CMK (cell line): ENCODE results near the gene CD72.
"Not testable (repeated sequence)": the region's sequence is repeated elsewhere in the genome, so short reads cannot be mapped to it uniquely, and the experiment has no call there.

Experiments used
- DNase-seq: peaks from one replicate; pipeline ENCODE4 v3.0.0-alpha.2; 2010; ENCODE audit warnings: low read depth

Gene CD72

DNA sequence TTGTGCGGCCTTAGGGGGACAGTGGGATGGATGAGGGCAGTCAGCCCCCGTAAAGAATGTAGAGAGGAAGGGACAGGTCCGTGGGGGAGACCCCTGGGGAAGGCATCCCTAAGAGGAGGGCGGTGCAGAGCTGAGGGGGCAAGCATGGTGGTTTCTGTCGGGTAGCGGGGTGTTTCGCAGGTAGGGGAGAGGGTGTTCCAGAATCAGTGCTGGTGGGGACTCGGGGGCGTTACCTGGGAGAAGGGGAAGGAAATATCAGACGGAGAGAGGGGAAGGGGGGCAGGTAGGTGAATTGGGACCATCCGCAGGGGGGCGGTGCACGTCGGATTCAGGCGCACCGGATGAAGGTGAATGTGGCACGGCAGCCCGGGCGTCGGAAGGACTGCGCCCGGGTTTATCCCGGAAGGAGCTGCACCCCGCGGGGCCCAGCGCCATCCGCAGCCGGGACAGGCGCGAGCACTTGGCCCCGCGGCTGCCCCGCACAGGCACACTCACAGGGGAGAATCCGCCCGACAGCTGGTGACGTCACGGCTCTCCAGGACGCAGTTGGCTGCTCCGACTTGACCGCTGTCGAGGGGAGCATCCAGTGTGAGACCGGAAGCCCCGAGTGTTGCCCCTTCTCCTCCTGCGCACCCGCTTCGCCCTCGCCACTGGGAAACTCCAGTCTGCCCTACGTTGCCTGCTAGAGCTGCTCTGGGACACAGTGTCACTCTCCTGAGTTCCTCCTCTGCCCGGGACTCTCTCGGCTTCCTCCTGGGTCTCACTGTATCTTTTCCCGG lies 1.3 kb downstream of the CD72 start:
- no peak for DNase-seq

GRCh38 chr9:35615981-35616680 lies 2.1 kb downstream of the CD72 start:
- DNase-seq, result no peak

DNA sequence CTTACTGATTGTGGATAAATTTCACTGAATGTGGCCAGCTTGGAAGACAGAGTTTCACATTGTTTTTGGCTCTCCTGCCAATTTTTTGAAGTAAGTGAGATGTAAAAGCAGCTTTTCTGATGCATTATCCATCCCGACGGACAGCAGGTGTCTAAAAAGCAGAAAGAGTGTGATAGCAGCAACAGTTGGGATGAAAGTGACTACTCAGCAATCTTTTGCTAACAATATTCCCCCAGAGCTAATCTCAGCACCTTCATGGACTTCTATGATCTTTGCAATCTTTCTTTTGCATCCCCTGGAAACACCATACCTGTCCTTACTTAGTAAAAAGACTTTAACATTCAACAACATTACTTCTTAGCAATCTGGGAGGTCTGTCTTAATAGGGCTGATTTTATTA lies 5.4 kb downstream of the CD72 start:
- DNase-seq, result no peak

DNA sequence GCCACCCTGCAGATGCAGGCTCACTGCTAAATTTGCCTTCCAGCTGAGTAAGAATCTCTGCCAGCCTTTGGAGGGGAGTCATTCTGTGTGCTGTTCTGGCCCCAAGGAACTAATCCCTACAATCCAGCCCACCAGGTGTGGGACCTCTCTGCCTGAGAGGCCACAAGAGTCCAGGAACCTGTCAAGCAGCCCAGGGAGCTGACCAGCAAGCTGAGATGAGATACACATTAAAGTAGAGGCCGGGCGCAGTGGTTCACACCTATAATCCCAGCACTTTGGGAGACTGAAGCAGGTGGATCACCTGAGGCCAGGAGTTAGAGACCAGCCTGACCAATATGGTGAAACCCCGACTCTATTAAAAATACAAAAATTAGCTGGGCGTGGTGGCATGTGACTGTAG lies 6.1 kb downstream of the CD72 start:
- not testable (repeated sequence) for DNase-seq

DNA sequence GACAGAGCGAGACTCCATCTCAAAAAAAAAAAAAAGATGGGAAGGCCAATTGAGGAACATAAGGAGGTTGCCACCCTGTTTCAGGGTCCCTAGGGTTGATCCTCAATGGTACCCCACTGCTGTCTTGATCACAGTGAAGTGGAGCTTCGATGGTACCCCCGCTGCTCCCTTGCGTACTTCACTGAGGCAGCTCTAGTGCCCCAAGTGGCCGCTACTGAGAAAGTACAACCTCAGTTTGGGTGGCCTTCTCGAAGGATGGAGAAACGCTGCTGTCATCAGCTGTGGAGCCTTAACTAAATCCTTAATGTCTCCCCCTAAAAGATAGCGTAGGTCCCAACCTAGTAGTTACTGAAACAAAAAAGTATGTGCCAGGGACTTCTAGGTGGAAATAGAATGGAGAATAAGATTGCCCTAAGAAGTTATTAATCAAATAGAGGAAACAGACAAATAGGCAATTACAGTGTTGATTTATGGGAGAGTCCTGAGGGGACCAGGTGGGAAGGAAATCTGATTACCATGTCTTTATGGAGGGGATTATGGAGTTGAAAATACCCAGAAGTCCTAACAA lies 6.9 kb downstream of the CD72 start:
- no peak for DNase-seq

DNA sequence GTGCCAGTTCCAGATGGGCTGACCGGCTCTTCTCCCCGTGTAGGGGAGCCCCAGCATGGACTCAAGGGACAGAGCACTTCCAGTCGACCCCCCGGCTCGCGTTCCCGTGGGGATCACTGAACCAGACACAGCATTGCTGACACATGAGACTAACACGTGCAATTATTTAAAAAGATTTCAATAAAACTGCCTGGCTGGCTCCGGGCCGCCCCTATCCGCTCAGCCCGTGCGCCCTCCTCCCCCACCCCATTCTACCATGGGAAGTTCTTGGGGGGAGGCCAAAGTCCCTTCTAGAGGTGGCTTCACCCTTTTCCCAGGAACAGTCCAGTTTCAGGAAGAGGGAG lies 8.4 kb downstream of the CD72 start:
- no peak for DNase-seq

GRCh38 chr9:35609001-35609819 lies 9.0 kb downstream of the CD72 start:
- no peak for DNase-seq

- no peak for DNase-seq
Measured at GRCh38 chr9:35608221-35608620, 10.0 kb downstream of the CD72 start.

DNA sequence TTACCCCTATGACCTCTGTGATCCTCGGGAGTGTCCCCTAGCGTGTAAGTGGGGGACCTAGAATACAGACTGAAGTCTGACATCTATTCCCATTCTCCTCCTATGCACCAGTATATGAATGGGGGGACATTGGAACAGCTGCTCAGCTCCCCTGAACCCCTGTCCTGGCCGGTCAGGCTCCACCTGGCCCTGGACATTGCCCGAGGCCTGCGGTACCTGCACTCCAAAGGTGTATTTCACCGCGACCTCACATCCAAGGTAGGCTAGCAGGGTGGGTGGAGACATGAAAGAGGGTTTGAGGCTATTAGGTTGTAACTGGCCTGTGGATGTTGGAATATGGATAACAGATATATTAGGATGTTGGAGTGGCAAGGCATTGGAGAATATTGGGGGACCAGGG lies 11.5 kb downstream of the CD72 start:
- no peak for DNase-seq

- no peak for DNase-seq
Measured at GRCh38 chr9:35606138-35606504, 12.1 kb downstream of the CD72 start.

- DNase-seq, result no peak
Measured at GRCh38 chr9:35605351-35606137, 12.7 kb downstream of the CD72 start.

DNA sequence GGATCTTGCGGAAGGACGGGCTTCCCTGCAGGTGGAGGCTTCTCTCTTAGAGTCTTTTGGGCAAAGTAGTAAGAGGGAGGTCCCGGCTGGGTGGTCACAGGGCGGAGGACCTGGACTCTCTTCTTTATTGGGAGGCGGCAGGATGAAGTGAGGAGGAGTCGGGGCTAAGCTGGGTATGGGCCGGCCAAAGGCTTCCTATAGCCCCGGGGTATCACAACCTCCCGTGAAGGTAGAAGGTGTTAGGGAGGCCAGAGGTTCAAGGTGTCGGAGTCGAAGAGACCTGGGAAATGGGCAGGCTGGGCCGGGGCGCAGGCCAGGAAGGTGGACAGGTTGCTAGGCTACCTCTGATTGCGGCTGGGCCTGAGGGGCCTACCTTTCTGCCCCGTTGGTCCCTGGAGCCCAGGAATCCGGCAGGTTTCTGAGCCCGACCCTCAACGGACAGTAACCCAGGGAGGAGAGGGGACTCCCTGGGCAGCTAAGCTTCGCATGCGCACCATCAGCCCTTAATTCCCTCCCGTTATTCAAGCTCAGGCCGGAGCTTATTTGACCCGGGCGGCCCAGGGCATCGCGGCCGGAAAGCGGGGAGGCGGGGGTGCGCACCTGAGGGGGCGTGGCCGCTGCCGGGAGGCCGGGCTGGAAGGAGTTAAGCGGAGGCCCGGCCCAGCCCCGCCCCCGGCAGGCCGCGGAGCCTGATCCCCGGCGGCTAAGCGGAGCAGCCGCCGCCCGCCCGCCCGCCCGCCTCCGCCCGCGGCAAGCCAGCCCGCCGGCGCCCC lies 13.4 kb downstream of the CD72 start, which contains the start of gene TESK1:
TESK1 (plus strand) TSS at position 685 of the 773 bp plus-strand sequence. CDS start 358 bp downstream, outside the sequence.
- DNase-seq, result no peak

GRCh38 chr9:35603986-35604577 lies 14.1 kb downstream of the CD72 start:
- peak; percentile 99 for DNase-seq

DNA sequence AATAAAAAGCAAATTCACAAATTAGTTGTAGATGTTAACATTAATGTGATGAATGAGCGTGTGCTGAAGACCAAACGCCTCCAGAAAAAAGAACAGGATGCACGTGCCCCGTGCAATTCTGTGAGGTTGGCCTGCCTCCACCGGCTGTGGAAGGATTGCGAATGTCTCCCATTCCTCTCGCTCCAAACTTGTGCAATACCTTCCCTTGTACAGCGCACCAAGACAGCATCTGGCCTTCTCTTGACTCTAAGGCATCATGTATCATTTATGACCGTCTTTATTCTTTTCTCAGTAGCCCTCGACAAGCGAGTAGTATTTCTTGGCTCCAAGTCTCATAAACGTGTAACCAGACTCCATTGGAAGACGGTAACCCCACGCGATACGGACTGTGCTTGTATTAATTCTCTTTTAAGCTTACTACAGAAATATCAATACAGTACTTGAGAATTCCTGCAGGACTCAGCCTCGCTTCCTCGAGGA lies 14.7 kb downstream of the CD72 start:
- DNase-seq, result no peak

GRCh38 chr9:35599763-35600604 lies 18.2 kb downstream of the CD72 start:
- no peak for DNase-seq

- no peak for DNase-seq
Measured at GRCh38 chr9:35598866-35599590, 19.2 kb downstream of the CD72 start.

DNA sequence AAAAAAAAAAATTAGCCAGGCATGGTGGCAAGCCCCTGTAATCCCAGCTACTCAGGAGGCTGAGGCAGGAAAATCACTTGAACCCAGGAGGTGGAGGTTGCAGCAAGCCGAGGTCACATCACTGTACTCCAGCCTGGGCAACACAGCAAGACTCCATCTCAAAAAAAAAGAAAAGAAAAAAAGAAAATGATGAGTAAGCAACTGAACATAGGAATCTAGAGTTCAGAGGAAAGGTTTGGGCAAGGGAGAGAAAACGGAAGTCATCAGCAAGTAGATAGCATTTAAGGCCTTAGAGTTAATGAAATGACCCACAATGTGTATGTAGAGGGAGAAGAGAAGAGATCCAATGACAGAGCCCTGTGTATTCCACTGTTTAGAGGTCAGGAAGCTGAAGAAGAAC lies 21.3 kb downstream of the CD72 start:
- not testable (repeated sequence) for DNase-seq

- DNase-seq, result no peak
Measured at GRCh38 chr9:35594471-35594870, 23.7 kb downstream of the CD72 start.

DNA sequence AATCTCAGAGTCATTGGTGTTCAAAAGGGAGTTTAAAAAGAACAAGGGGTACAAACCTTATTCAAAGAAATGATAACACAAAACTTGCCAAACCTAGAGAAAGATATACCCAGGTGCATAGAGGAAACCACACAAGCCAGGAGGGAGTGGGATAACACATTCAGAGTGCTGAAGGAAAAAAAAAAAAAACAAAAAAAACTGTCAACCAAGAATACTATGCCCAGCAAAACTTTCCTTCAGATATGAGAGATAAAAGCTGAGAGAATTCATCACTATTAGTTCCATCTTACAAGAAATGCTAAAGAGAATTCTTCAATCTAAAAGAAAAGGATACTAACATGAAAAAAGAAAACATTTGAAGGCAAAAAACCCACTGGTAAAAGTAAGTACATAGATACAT lies 24.6 kb downstream of the CD72 start:
- no peak for DNase-seq
